Endodermal cell (in vitro differentiated cells): ENCODE measurements around the gene PIKFYVE. TPM values are rescaled to one million over a fixed set of nuclear protein-coding genes. Genes with fewer than 3 reads are reported as not detected.

Source experiments
- DNase-seq: peaks from one replicate; pipeline ENCODE4 v3.0.0-alpha.2; 2017
- H3K27ac ChIP-seq: 2 replicates; pipeline ENCODE4 v1.5.1; 2013; ENCODE audit warnings: mild to moderate bottlenecking, low read depth, low read length, moderate library complexity
- H3K27me3 ChIP-seq: 2 replicates; pipeline ENCODE4 v1.6.1; 2013; ENCODE audit warnings: mild to moderate bottlenecking, low read length, moderate library complexity; ENCODE audit not compliant: insufficient read depth, control insufficient read depth, poor library complexity, severe bottlenecking
- H3K36me3 ChIP-seq: 2 replicates; pipeline ENCODE4 v1.7.0; 2013; ENCODE audit warnings: mild to moderate bottlenecking, low read length, moderate library complexity; ENCODE audit not compliant: control insufficient read depth, insufficient read depth
- H3K4me1 ChIP-seq: one replicate; pipeline ENCODE4 v1.7.0; 2013; ENCODE audit warnings: low read length; ENCODE audit not compliant: control insufficient read depth, insufficient read depth
- H3K4me3 ChIP-seq: 2 replicates; pipeline ENCODE4 v1.5.1; 2013; ENCODE audit warnings: mild to moderate bottlenecking, low read length, moderate library complexity
- H3K9ac ChIP-seq: 2 replicates; pipeline ENCODE4 v1.6.1; 2013; ENCODE audit warnings: mild to moderate bottlenecking, low read length, moderate library complexity; ENCODE audit not compliant: poor library complexity, severe bottlenecking; ENCODE audit errors: extremely low read depth
- H3K9me3 ChIP-seq: 2 replicates; pipeline ENCODE4 v1.6.1; 2013; ENCODE audit warnings: mild to moderate bottlenecking, low read length, moderate library complexity; ENCODE audit not compliant: control insufficient read depth
- H3K27ac Mint-ChIP-seq: 2 replicates; pipeline ENCODE4 v1.8.0; 2020; ENCODE audit warnings: mixed read lengths
- H3K27me3 Mint-ChIP-seq: 2 replicates; pipeline ENCODE4 v1.8.0; 2021; ENCODE audit warnings: mild to moderate bottlenecking, mixed read lengths; ENCODE audit not compliant: insufficient read depth
- H3K36me3 Mint-ChIP-seq: 2 replicates; pipeline ENCODE4 v1.8.0; 2020; ENCODE audit warnings: low read depth, mixed read lengths
- H3K4me1 Mint-ChIP-seq: 2 replicates; pipeline ENCODE4 v1.8.0; 2020; ENCODE audit warnings: mixed read lengths
- H3K4me3 Mint-ChIP-seq: 2 replicates; pipeline ENCODE4 v1.8.0; 2020; ENCODE audit warnings: mild to moderate bottlenecking, moderate library complexity, mixed read lengths
- H3K9me3 Mint-ChIP-seq: 2 replicates; pipeline ENCODE4 v1.8.0; 2020; ENCODE audit warnings: mild to moderate bottlenecking, mixed read lengths
- CTCF ChIP-seq: fragments of 200-600 bp; sonication (generic); conservative IDR thresholded peaks from 2 replicates; pipeline ENCODE4 v1.5.0; 2021; ENCODE audit warnings: antibody characterized with exemption, mild to moderate bottlenecking
- WGBS, 2 experiments: methylation state at CpG; one replicate each; pipeline versions ENCODE4 v1.1.5 to v1.1.7; 2013; ENCODE audit warnings: missing lambda C conversion rate in 2 of 2, mixed read lengths in 1 of 2; ENCODE audit not compliant: insufficient coverage in 1 of 2, insufficient read length in 1 of 2; 5-methylcytosine and 5-hydroxymethylcytosine counted together
- total RNA-seq, 2 donors: library from RNA; stranded (reverse); fragmentation: NEBNext Ultra II Directional in 1 of 2; extraction: Animal tissue kit (Norgen Biotek cat#: 25700) in 1 of 2; gene quantifications; 2 replicates in 1 of 2; 3 replicates in 1 of 2; pipeline ENCODE4 v1.2.1, GENCODE V29; 2021

PIKFYVE gene
- total RNA-seq, 2 donors from 2014 or later, result 34.9 to 41.2 TPM

- no peaks in the 10 kb centered on the region for H3K27me3 Mint-ChIP-seq
- WGBS, 2 experiments, result 91 to 94% methylated on average over 4 to 8 of the region's 8 CpGs
- H3K9me3 Mint-ChIP-seq, result no peaks in the 10 kb centered on the region
- peak overlapping the region; percentile 90 for H3K4me3 Mint-ChIP-seq
- no peak overlapping the region for H3K27ac Mint-ChIP-seq
- peak overlapping the region; percentile 66 for H3K9ac ChIP-seq
- TF ChIP-seq CTCF, result no peak
- H3K4me1 Mint-ChIP-seq, result peaks cover 23% of the 10 kb centered on the region
- no peaks in the 10 kb centered on the region for H3K27me3 ChIP-seq
- no peaks in the 10 kb centered on the region for H3K9me3 ChIP-seq
- H3K4me3 ChIP-seq, result peak overlapping the region; percentile 99
- peaks cover 19% of the 10 kb centered on the region for H3K36me3 ChIP-seq
- H3K27ac ChIP-seq, result no peak overlapping the region
- no peak for DNase-seq
- no peaks in the 10 kb centered on the region for H3K4me1 ChIP-seq
- peaks cover 19% of the 10 kb centered on the region for H3K36me3 Mint-ChIP-seq
These were observed 2.3 kb downstream of the PIKFYVE start for GRCh38 chr2:208268156-208268952.

GRCh38 chr2:208269091-208269490 is 3.0 kb downstream of the PIKFYVE start:
- Mint-ChIP-seq H3K9me3 (no peaks in the 10 kb centered on the region), H3K4me3 (no peak overlapping the region), H3K4me1 (peaks cover 23% of the 10 kb centered on the region), H3K27me3 (no peaks in the 10 kb centered on the region), H3K27ac (no peak overlapping the region), H3K36me3 (peaks cover 26% of the 10 kb centered on the region)
- H3K27ac ChIP-seq, result no peak overlapping the region
- H3K36me3 ChIP-seq, result peaks cover 26% of the 10 kb centered on the region
- no peak overlapping the region for H3K9ac ChIP-seq
- H3K9me3 ChIP-seq, result no peaks in the 10 kb centered on the region
- 99 to 100% methylated on average over 2 of the region's 2 CpGs for WGBS, 2 experiments
- peak; percentile 59 for DNase-seq
- no peaks in the 10 kb centered on the region for H3K27me3 ChIP-seq
- peak; percentile 70 for TF ChIP-seq CTCF
- no peak overlapping the region for H3K4me3 ChIP-seq
- H3K4me1 ChIP-seq, result no peaks in the 10 kb centered on the region

- H3K36me3 ChIP-seq, result peaks cover 83% of the 10 kb centered on the region
- H3K9ac ChIP-seq, result no peak overlapping the region
- H3K27me3 ChIP-seq, result no peaks in the 10 kb centered on the region
- H3K27ac ChIP-seq, result no peak overlapping the region
- no peak overlapping the region for H3K4me3 Mint-ChIP-seq
- peaks cover 3% of the 10 kb centered on the region for H3K9me3 Mint-ChIP-seq
- H3K27me3 Mint-ChIP-seq, result no peaks in the 10 kb centered on the region
- no peak for DNase-seq
- no peaks in the 10 kb centered on the region for H3K4me1 ChIP-seq
- H3K36me3 Mint-ChIP-seq, result peaks cover 71% of the 10 kb centered on the region
- H3K4me1 Mint-ChIP-seq, result no peaks in the 10 kb centered on the region
- H3K9me3 ChIP-seq, result peaks cover 13% of the 10 kb centered on the region
- H3K27ac Mint-ChIP-seq, result no peak overlapping the region
- TF ChIP-seq CTCF, result no peak
- no peak overlapping the region for H3K4me3 ChIP-seq
These were observed 8.7 kb downstream of the PIKFYVE start for GRCh38 chr2:208274748-208275147.
